Right renal cortex interstitium (tissue), 3 donors: ENCODE measurements around the gene MTSS2. TPM values are rescaled to one million over a fixed set of nuclear protein-coding genes. Genes with fewer than 3 reads are reported as not detected.

Experiments used
- polyA plus RNA-seq, 3 donors: library from polyadenylated mRNA; unstranded; fragments of 120-200 nt; gene quantifications; one replicate each; pipeline ENCODE4 v1.2.1, GENCODE V29; 2013; ENCODE audit not compliant: insufficient read length in 3 of 3

MTSS2 gene
- polyA plus RNA-seq, 3 donors = 36.8 to 45.1 (median 39.8) TPM

Other genes with a start within 250 kb of the MTSS2 start
- 10 to 100 TPM; 22.4 to 27.6 (median 24.2) TPM for gene ST3GAL2, start 247.0 kb downstream of the MTSS2 start, polyA plus RNA-seq
- gene FCSK, start 231.5 kb downstream of the MTSS2 start, polyA plus RNA-seq = 10 to 100 TPM; 11.6 to 13.8 (median 12.8) TPM
- gene COG4, start 162.5 kb downstream of the MTSS2 start, polyA plus RNA-seq = 10 to 100 TPM; 65.5 to 67.9 (median 65.8) TPM
- gene SF3B3, start 162.2 kb downstream of the MTSS2 start, polyA plus RNA-seq = 100 to 1,000 TPM; 388 to 395 (median 388) TPM
- under 1 TPM; 0.67 to 0.95 (median 0.85) TPM for gene IL34, start 39.5 kb downstream of the MTSS2 start, polyA plus RNA-seq
- 10 to 100 TPM; 36.1 to 40.2 (median 38.2) TPM for gene VAC14, start 115.1 kb upstream of the MTSS2 start, polyA plus RNA-seq